Left lung (tissue), 10 donors: Measurements from ENCODE around the gene TMEM229B. TPM values are rescaled to one million over a fixed set of nuclear protein-coding genes. Genes with fewer than 3 reads are reported as not detected.
A peak's percentile ranks its signal among the peaks of the same experiment; 100 is the strongest.

Experiments used
- ATAC-seq: fragments of 200-7000 bp; cut with Tn5 transposase; one replicate; pipeline ENCODE4 v1.9.1; 2020; ENCODE audit warnings: moderate library complexity
- DNase-seq, 4 donors: peaks; one replicate each; pipeline ENCODE4 v3.0.0-alpha.2; 2013 to 2020
- H3K27ac ChIP-seq, 2 donors: fragments of 200-600 bp; sonication (generic) in 1 of 2; one replicate each; pipeline versions ENCODE4 v1.5.0 to v1.8.0; 2020 to 2021
- H3K27me3 ChIP-seq, 2 donors: fragments of 200-600 bp; sonication (generic) in 1 of 2; one replicate each; pipeline versions ENCODE4 v1.5.0 to v1.8.0; 2020 to 2021
- H3K36me3 ChIP-seq, 2 donors: fragments of 200-600 bp; sonication (generic) in 1 of 2; one replicate each; pipeline versions ENCODE4 v1.5.0 to v1.8.0; 2020 to 2021
- H3K4me1 ChIP-seq, 2 donors: fragments of 200-600 bp; one replicate each; pipeline ENCODE4 v1.8.0; 2021
- H3K4me3 ChIP-seq, 2 donors: fragments of 200-600 bp; sonication (generic) in 1 of 2; one replicate each; pipeline versions ENCODE4 v1.5.0 to v1.8.0; 2020 to 2021; ENCODE audit warnings: mild to moderate bottlenecking in 1 of 2
- H3K9me3 ChIP-seq, 2 donors: fragments of 200-600 bp; sonication (generic) in 1 of 2; one replicate each; pipeline versions ENCODE4 v1.5.0 to v1.8.0; 2020 to 2021
- CTCF ChIP-seq, 2 donors: fragments of 200-600 bp; sonication (generic) in 1 of 2; IDR thresholded peaks; one replicate each; pipeline versions ENCODE4 v1.5.0 to v1.8.0; 2021; ENCODE audit warnings: antibody characterized with exemption in 2 of 2
- intact Hi-C, 2 donors: fragments of 100-400 bp; cut with DNase I; formaldehyde crosslinking; loops; one replicate each; pipeline versions ENCODE4 v1.11.2 to v1.14.2; 2022
- polyA plus RNA-seq, 6 donors: library from polyadenylated mRNA; unstranded; fragments of 120-200 nt; gene quantifications; one replicate each; pipeline ENCODE4 v1.2.1, GENCODE V29; 2013; ENCODE audit not compliant: insufficient read length in 6 of 6
- total RNA-seq, 2 donors: library from RNA; stranded (reverse); fragmentation: NEBNext Ultra II Directional; extraction: Animal tissue kit (Norgen Biotek cat#: 25700); gene quantifications; one replicate each; pipeline ENCODE4 v1.2.1, GENCODE V29; 2021
- donor health status: DM: no; HTN: yes; CAD: no.
- donor health status: DM: no; HTN: no; CAD: no.

Gene TMEM229B
- total and polyA plus RNA-seq, 8 donors: 0.39 to 7.7 (median 0.77) TPM

GRCh38 chr14:67532998-67533753, 44.7 kb upstream of the TMEM229B start, which contains the start of gene PLEKHH1:
Gene PLEKHH1, plus strand, starts transcription at chr14:67533290. Its CDS starts 8,578 bp downstream, at chr14:67541868.
- peaks cover 12 to 42% of the 10 kb centered on the region in 2 donors for H3K27me3 ChIP-seq
- peak within 1 kb of the TSS; percentile 38 to 51 for H3K4me3 ChIP-seq
- H3K9me3 ChIP-seq: no peaks in the 10 kb centered on the region
- TF ChIP-seq CTCF (IDR thresholded peaks at IDR 0.05): no peak
- no peak within 1 kb of the TSS for H3K27ac ChIP-seq
- no peaks in the 10 kb centered on the region for H3K36me3 ChIP-seq
- peaks cover 0 to 14% of the 10 kb centered on the region in 2 donors for H3K4me1 ChIP-seq
- intact Hi-C loops: no loop called here
- ATAC-seq: peak; percentile 93
- peak; percentile 46 to 93 (median 76) for DNase-seq

GRCh38 chr14:67532606-67532997, 44.1 kb upstream of the TMEM229B start:
- no peak for ATAC-seq
- H3K4me3 ChIP-seq: peak overlapping the region; percentile 38 to 51
- peaks cover 0 to 14% of the 10 kb centered on the region in 2 donors for H3K4me1 ChIP-seq
- peaks cover 12 to 42% of the 10 kb centered on the region in 2 donors for H3K27me3 ChIP-seq
- no peaks in the 10 kb centered on the region for H3K36me3 ChIP-seq
- no peak for DNase-seq
- intact Hi-C loops: no loop called here
- no peaks in the 10 kb centered on the region for H3K9me3 ChIP-seq
- no peak overlapping the region for H3K27ac ChIP-seq
- no peak for TF ChIP-seq CTCF (IDR thresholded peaks at IDR 0.05)

- ATAC-seq: peak; percentile 75
Measured at GRCh38 chr14:67529947-67530935, 41.7 kb upstream of the TMEM229B start.

GRCh38 chr14:67528276-67528675, 39.8 kb upstream of the TMEM229B start:
- peak in 1 of 4 donors; percentile 58 for DNase-seq
- peaks cover 0 to 9% of the 10 kb centered on the region in 2 donors for H3K4me1 ChIP-seq
- no peak for TF ChIP-seq CTCF (IDR thresholded peaks at IDR 0.05)
- ATAC-seq: no peak
- intact Hi-C loops: no loop called here
- no peaks in the 10 kb centered on the region for H3K9me3 ChIP-seq
- H3K4me3 ChIP-seq: no peak overlapping the region
- H3K36me3 ChIP-seq: no peaks in the 10 kb centered on the region
- H3K27ac ChIP-seq: no peak overlapping the region
- H3K27me3 ChIP-seq: peaks cover under 1 to 51% of the 10 kb centered on the region in 2 donors

More at GRCh38 chr14:67529947-67530935, 41.7 kb upstream of the TMEM229B start:
- no peak for DNase-seq
- H3K9me3 ChIP-seq: no peaks in the 10 kb centered on the region
- peaks cover 12 to 51% of the 10 kb centered on the region in 2 donors for H3K27me3 ChIP-seq
- no peak overlapping the region for H3K4me3 ChIP-seq
- TF ChIP-seq CTCF (IDR thresholded peaks at IDR 0.05): no peak
- H3K4me1 ChIP-seq: peaks cover 0 to 14% of the 10 kb centered on the region in 2 donors
- no peak overlapping the region for H3K27ac ChIP-seq
- intact Hi-C loops: no loop called here
- no peaks in the 10 kb centered on the region for H3K36me3 ChIP-seq
